HFFc6 (cell line): Measurements from ENCODE around the gene EXOC4. TPM values are rescaled to one million over a fixed set of nuclear protein-coding genes. Genes with fewer than 3 reads are reported as not detected.
"Not testable (repeated sequence)": the region's sequence is repeated elsewhere in the genome, so short reads cannot be mapped to it uniquely, and the experiment has no call there.

Experiments
- DNase-seq: peaks from one replicate; pipeline ENCODE4 v3.0.0-alpha.2; 2018
- H3K27ac Mint-ChIP-seq: 2 replicates; pipeline ENCODE4 v1.8.0; 2020; ENCODE audit warnings: mild to moderate bottlenecking, mixed read lengths
- H3K27me3 Mint-ChIP-seq: 2 replicates; pipeline ENCODE4 v1.8.0; 2021; ENCODE audit warnings: mild to moderate bottlenecking, moderate library complexity, mixed read lengths; ENCODE audit not compliant: insufficient read depth
- H3K36me3 Mint-ChIP-seq: 2 replicates; pipeline ENCODE4 v1.8.0; 2021; ENCODE audit warnings: low read depth, mixed read lengths
- H3K4me1 Mint-ChIP-seq: 2 replicates; pipeline ENCODE4 v1.8.0; 2020; ENCODE audit warnings: low read depth, mixed read lengths
- H3K4me3 Mint-ChIP-seq: 2 replicates; pipeline ENCODE4 v1.8.0; 2020; ENCODE audit warnings: mild to moderate bottlenecking, moderate library complexity, mixed read lengths
- H3K9me3 Mint-ChIP-seq: 2 replicates; pipeline ENCODE4 v1.8.0; 2020; ENCODE audit warnings: mild to moderate bottlenecking, mixed read lengths
- total RNA-seq, 6 experiments: library from RNA; stranded (reverse); fragmentation: NEBNext Ultra II Directional; extraction: Animal tissue kit (Norgen Biotek cat#: 25700); gene quantifications; 2 replicates in 1 of 6; 3 replicates in 5 of 6; pipeline ENCODE4 v1.2.3, GENCODE V29; 2021
- TF ChIP-seq, protein P1 (sequence below): fragments of 200-600 bp; sonication (generic); IDR thresholded peaks from 2 replicates; pipeline ENCODE4 v1.5.0; 2021; ENCODE audit warnings: antibody characterized with exemption, mild to moderate bottlenecking

The EXOC4 gene
- total RNA-seq, 6 experiments from 2014 or later, result 57.6 to 67.6 (median 61.4) TPM

DNA sequence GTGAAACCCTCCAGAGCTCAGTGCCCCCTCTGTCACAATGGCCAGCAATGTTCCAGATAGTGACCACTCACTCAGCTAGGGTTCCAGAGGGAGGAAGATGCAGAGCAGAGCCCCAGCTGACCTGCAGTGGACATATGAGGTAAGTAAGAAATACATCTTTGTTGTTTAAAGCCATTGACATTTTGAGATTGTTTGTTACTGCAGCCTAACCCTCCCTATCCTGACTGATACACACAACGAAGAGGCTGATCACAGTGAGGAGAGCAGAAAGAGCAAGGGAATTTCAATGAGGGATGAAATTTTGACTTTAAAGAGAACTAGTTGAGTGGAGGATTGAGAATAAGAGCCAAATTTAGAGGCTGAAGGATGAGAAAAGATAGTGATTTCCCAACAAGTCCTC lies 822.9 kb downstream of the EXOC4 start:
- no peak overlapping the region for H3K27ac Mint-ChIP-seq
- TF ChIP-seq, protein P1, sequence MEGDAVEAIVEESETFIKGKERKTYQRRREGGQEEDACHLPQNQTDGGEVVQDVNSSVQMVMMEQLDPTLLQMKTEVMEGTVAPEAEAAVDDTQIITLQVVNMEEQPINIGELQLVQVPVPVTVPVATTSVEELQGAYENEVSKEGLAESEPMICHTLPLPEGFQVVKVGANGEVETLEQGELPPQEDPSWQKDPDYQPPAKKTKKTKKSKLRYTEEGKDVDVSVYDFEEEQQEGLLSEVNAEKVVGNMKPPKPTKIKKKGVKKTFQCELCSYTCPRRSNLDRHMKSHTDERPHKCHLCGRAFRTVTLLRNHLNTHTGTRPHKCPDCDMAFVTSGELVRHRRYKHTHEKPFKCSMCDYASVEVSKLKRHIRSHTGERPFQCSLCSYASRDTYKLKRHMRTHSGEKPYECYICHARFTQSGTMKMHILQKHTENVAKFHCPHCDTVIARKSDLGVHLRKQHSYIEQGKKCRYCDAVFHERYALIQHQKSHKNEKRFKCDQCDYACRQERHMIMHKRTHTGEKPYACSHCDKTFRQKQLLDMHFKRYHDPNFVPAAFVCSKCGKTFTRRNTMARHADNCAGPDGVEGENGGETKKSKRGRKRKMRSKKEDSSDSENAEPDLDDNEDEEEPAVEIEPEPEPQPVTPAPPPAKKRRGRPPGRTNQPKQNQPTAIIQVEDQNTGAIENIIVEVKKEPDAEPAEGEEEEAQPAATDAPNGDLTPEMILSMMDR, result no peak
- no peak overlapping the region for H3K4me3 Mint-ChIP-seq
- H3K4me1 Mint-ChIP-seq, result no peaks in the 10 kb centered on the region
- H3K9me3 Mint-ChIP-seq, result no peaks in the 10 kb centered on the region
- peaks cover 2% of the 10 kb centered on the region for H3K27me3 Mint-ChIP-seq
- DNase-seq, result no peak
- peaks cover 6% of the 10 kb centered on the region; the same call in 1 of the 2 replicates for H3K36me3 Mint-ChIP-seq

DNA sequence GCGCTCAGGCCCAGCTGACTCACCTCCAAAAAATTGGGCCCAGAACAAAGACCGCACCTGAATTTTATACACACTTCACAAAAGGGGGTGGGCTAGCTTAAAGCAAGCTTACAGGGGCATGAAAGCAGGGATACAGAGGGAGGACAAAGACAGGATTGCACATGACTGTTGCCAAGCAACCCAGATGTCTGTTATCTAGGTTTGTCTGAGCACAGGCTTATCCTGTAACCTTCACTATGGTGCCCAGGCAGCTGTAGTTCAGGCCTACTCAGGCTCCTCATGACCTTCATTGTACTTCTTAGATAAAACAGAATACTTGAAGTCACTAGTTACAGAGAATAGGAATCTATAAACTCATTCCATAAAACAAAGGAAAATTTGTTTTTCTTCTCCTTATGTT lies 824.7 kb downstream of the EXOC4 start:
- H3K36me3 Mint-ChIP-seq, H3K4me1 Mint-ChIP-seq, DNase-seq, H3K27ac Mint-ChIP-seq, H3K27me3 Mint-ChIP-seq, H3K9me3 Mint-ChIP-seq, H3K4me3 Mint-ChIP-seq: not testable (repeated sequence)

DNA sequence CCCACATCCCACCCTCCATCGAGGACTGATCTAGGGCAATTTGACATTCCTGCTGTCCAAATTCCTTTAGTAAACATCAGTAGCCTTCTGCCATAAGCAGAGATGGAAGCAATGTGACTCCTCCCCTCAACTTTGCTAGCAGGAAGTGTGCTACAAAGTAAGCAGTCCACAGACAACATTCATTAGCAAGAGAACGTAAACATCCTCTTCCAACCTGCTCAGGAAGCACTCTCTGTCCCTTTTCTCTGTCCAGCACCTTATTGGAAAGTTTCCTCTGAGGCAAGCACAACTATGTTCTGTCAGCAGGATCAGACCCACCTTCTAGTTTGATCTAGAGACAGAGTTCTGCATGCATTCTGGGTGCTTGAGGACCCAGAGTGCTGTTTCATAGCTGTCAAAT lies 826.1 kb downstream of the EXOC4 start:
- peaks cover 12% of the 10 kb centered on the region for H3K4me1 Mint-ChIP-seq
- H3K36me3 Mint-ChIP-seq, result peaks cover 6% of the 10 kb centered on the region; the same call in 1 of the 2 replicates
- no peaks in the 10 kb centered on the region for H3K9me3 Mint-ChIP-seq
- no peak overlapping the region for H3K27ac Mint-ChIP-seq
- H3K27me3 Mint-ChIP-seq, result no peaks in the 10 kb centered on the region; the same call in 1 of the 2 replicates
- DNase-seq, result no peak
- H3K4me3 Mint-ChIP-seq, result no peak overlapping the region
- TF ChIP-seq, protein P1, result no peak

DNA sequence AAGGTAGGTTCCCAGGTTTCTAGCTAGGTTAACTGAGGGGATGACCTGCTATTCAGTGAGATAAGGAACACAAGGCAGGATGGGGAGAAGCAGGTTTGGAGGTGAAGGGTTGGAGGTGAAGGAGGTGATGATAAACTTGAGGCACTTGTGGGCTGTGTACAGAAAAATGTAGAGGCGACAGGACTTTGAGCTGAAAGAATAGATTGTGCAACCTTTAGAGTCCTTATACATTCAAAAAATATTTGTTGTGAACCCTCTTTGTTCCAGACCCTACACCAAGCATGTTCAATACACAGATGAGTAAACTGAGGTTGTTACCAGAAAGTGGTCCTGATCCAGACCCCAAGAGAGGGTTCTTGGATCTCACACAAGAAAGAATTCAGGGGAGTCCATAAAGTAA lies 828.8 kb downstream of the EXOC4 start:
- H3K4me3 Mint-ChIP-seq, result no peak overlapping the region
- no peak overlapping the region for H3K27ac Mint-ChIP-seq
- no peaks in the 10 kb centered on the region for H3K36me3 Mint-ChIP-seq
- H3K27me3 Mint-ChIP-seq, result no peaks in the 10 kb centered on the region; the same call in none of the 2 replicates
- peaks cover 22% of the 10 kb centered on the region for H3K4me1 Mint-ChIP-seq
- no peaks in the 10 kb centered on the region for H3K9me3 Mint-ChIP-seq
- no peak for DNase-seq
- TF ChIP-seq, protein P1, result no peak

DNA sequence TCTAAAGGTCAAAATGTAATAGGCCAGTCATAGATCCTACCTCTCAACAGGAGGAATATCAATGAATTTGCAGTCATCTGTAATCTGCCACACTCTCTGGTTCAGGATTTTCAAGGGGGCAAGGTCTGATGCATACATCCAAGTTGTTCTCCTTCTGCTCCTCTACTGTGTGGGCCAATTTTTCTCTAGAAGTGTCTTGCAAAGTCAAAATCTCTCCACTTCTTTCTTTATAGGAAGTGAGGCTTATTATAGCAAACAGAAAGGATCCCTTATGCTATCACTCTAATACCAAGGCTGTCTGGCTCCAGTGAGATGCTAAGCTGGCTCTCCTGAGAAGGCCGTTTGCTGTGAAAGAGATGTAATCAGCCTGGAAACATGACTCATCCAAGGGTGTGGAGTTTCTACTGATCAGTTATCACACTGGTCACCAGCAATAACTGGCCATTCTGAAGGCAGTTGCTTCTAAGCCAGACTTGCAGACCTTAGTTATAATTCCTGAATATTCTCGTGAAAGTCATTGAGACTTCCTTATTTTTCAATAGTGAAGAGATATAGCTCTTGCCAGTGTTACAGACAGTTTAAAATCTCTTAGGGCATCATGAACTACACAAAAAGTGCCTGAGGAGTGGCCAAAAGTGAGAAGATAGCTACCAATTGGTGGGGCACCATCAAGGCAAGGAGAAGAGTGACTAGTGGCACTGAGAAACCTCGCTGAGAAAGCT lies 831.0 kb downstream of the EXOC4 start:
- Mint-ChIP-seq H3K36me3 (peaks cover under 1% of the 10 kb centered on the region), H3K27me3 (no peaks in the 10 kb centered on the region; the same call in none of the 2 replicates), H3K4me1 (peaks cover 22% of the 10 kb centered on the region), H3K27ac (peak overlapping the region; percentile 69), H3K9me3 (peaks cover 1% of the 10 kb centered on the region), H3K4me3 (peak overlapping the region; percentile 41)
- TF ChIP-seq, protein P1, result no peak
- peak; percentile 78 for DNase-seq

DNA sequence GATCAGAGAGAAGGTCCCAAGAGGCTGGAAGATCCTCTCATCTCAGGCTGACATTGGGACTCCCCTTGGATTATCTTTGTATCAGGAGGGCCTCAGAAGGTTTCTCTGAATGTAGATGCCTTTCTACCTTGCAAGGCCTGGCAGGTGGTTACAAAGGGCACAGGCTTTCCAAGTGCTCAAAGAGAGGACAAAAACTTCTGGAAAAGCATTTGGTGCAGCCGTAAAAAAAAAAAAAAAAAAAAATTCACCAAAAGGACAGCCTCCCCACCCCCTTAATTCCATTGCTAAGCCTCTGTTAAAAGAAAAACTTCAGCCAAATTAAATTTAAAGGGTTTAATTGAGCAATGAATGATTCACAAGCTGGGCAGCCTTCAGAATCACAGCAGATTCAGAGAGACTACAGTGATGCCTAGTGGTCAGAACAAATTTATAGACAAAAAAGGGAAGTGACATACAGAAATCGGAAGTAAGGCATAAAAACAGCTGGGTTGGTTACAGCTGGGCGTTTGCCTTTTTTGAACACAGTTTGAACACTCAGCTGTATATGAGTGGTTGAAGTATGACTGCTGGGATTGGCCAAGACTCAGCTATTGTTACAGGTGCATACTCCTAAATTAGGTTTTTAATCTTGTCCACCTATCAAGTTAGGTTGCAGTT lies 831.7 kb downstream of the EXOC4 start:
- H3K27me3 Mint-ChIP-seq, result no peaks in the 10 kb centered on the region; the same call in none of the 2 replicates
- TF ChIP-seq, protein P1, result no peak
- peaks cover 8% of the 10 kb centered on the region for H3K9me3 Mint-ChIP-seq
- H3K27ac Mint-ChIP-seq, result peak overlapping the region; percentile 69
- H3K4me1 Mint-ChIP-seq, result peaks cover 22% of the 10 kb centered on the region
- no peak for DNase-seq
- H3K4me3 Mint-ChIP-seq, result peak overlapping the region; percentile 26; the same call in 1 of the 2 replicates
- peaks cover 5% of the 10 kb centered on the region for H3K36me3 Mint-ChIP-seq
